Esophagus squamous epithelium (tissue), 5 donors: Measurements from ENCODE around the gene ARID5B. TPM values are rescaled to one million over a fixed set of nuclear protein-coding genes. Genes with fewer than 3 reads are reported as not detected.
A peak's percentile ranks its signal among the peaks of the same experiment; 100 is the strongest.
"Not testable (repeated sequence)": the region's sequence is repeated elsewhere in the genome, so short reads cannot be mapped to it uniquely, and the experiment has no call there.

Experiments used
- DNase-seq: peaks from one replicate; lab custom pipeline; 2025; lab: John Stamatoyannopoulos, UW
- H3K27ac ChIP-seq, 4 donors: fragments of 200-600 bp; sonication (generic); one replicate each; pipeline ENCODE4 v1.5.1; 2016 to 2019; ENCODE audit warnings: mild to moderate bottlenecking in 1 of 4
- H3K27me3 ChIP-seq, 4 donors: fragments of 200-600 bp; sonication (generic); 1 replicate in 3 of 4; 2 replicates in 1 of 4; pipeline versions ENCODE4 v1.5.1 to v1.6.0; 2017 to 2021; ENCODE audit warnings: antibody characterized with exemption in 1 of 4
- H3K36me3 ChIP-seq, 3 donors: fragments of 200-600 bp; sonication (generic); one replicate each; pipeline ENCODE4 v1.5.1; 2016 to 2019
- H3K4me1 ChIP-seq, 3 donors: fragments of 200-600 bp; sonication (generic); one replicate each; pipeline ENCODE4 v1.5.1; 2017 to 2019
- H3K4me3 ChIP-seq, 4 donors: fragments of 200-600 bp; sonication (generic); 1 replicate in 3 of 4; 2 replicates in 1 of 4; pipeline ENCODE4 v1.5.1; 2016 to 2019; ENCODE audit warnings: mild to moderate bottlenecking in 2 of 4, moderate library complexity in 1 of 4
- H3K9me3 ChIP-seq, 3 donors: fragments of 200-600 bp; sonication (generic); one replicate each; pipeline ENCODE4 v1.5.1; 2016 to 2019
- CTCF ChIP-seq, 6 experiments: fragments of 450-650 bp in 4 of 6; fragments of 200-600 bp in 2 of 6; sonication (generic) in 2 of 6; IDR thresholded peaks; one replicate each; pipeline ENCODE4 v1.5.1; 2016 to 2019; ENCODE audit warnings: antibody characterized with exemption in 6 of 6, mild to moderate bottlenecking in 4 of 6, moderate library complexity in 4 of 6
- POLR2A ChIP-seq, 4 donors: fragments of 450-650 bp; IDR thresholded peaks; one replicate each; pipeline ENCODE4 v1.6.1; 2017; ENCODE audit warnings: antibody characterized with exemption in 4 of 4, mild to moderate bottlenecking in 4 of 4, moderate library complexity in 3 of 4
- WGBS, 2 donors: methylation state at CpG; one replicate each; pipeline ENCODE4 v1.1.5; 2018; 5-methylcytosine and 5-hydroxymethylcytosine counted together
- intact Hi-C: fragments of 100-400 bp; cut with DNase I; formaldehyde crosslinking; loops from one replicate; pipeline ENCODE4 v1.15.0; 2022
- total RNA-seq, 4 donors: library from RNA; depleted of rRNA; stranded (reverse); fragments of >200 nt; gene quantifications; one replicate each; pipeline ENCODE4 v1.1.0, GENCODE V29; 2016
- donor health status: DM: yes; HTN: yes; CAD: no.

Gene ARID5B
- total RNA-seq, 4 donors from 2014 or later = 18.0 to 38.1 (median 30.2) TPM

GRCh38 chr10:61860964-61861758 lies 40.3 kb upstream of the ARID5B start:
- 84% methylated on average over 8 of the region's 8 CpGs for WGBS, 2 donors
- TF ChIP-seq POLR2A (IDR thresholded peaks at IDR 0.05) (no peak), CTCF (IDR thresholded peaks at IDR 0.05) (no peak)
- no peak for DNase-seq

GRCh38 chr10:61863981-61864380 lies 37.5 kb upstream of the ARID5B start:
- intact Hi-C loops = no loop called here
- Histone ChIP-seq H3K27me3 (no peaks in the 10 kb centered on the region), H3K36me3 (no peaks in the 10 kb centered on the region), H3K4me3 (no peak overlapping the region), H3K9me3 (no peaks in the 10 kb centered on the region), H3K4me1 (peaks cover 0 to 14% (median 0%) of the 10 kb centered on the region in 3 donors), H3K27ac (no peak overlapping the region)
- no peak for TF ChIP-seq POLR2A (IDR thresholded peaks at IDR 0.05)
- no peak for TF ChIP-seq CTCF (IDR thresholded peaks at IDR 0.05)
- DNase-seq = no peak
- WGBS, 2 donors = 83 to 88% methylated on average over 10 of the region's 10 CpGs

More at GRCh38 chr10:61860964-61861758, 40.3 kb upstream of the ARID5B start:
- intact Hi-C loops = no loop called here
- no peaks in the 10 kb centered on the region for H3K27me3 ChIP-seq
- H3K36me3 ChIP-seq = no peaks in the 10 kb centered on the region
- H3K9me3 ChIP-seq = no peaks in the 10 kb centered on the region
- no peak overlapping the region for H3K4me3 ChIP-seq
- H3K4me1 ChIP-seq = peaks cover 0 to 4% (median 0%) of the 10 kb centered on the region in 3 donors
- no peak overlapping the region for H3K27ac ChIP-seq

- peak overlapping the region in 2 of 4 donors; percentile 38 to 41 for H3K4me3 ChIP-seq
- no peaks in the 10 kb centered on the region for H3K9me3 ChIP-seq
- intact Hi-C loops = no loop called here
- H3K36me3 ChIP-seq = no peaks in the 10 kb centered on the region
- peak overlapping the region in 1 of 4 donors; percentile 39 for H3K27ac ChIP-seq
- TF ChIP-seq POLR2A (IDR thresholded peaks at IDR 0.05) (no peak), CTCF (IDR thresholded peaks at IDR 0.05) (no peak)
- H3K4me1 ChIP-seq = peaks cover 0 to 27% (median 4%) of the 10 kb centered on the region in 3 donors
- no peaks in the 10 kb centered on the region for H3K27me3 ChIP-seq
- DNase-seq = no peak
- WGBS, 2 donors = 62% methylated on average over 3 of the region's 3 CpGs
These were observed 34.7 kb upstream of the ARID5B start for GRCh38 chr10:61866700-61867368.

DNA sequence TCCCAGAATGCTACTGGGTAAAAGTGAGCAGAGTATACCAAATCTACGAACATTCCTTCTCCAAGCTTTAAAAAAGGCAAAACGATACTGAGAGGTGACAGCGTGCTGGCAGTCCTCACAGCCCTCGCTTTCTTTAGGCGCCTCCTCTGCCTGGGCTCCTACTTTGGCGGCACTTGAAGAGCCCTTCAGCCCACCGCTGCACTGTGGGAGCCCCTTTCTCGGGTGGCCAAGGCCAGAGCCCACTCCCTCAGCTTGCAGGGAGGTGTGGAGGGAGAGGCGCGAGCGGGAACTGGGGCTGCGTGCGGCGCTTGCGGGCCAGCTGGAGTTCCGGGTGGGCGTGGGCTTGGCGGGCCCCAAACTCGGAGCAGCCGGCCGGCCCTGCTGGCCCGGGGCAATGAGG lies 34.1 kb upstream of the ARID5B start:
- H3K9me3 ChIP-seq, DNase-seq, H3K27me3 ChIP-seq, H3K36me3 ChIP-seq, intact Hi-C loops: not testable (repeated sequence)
- Histone ChIP-seq H3K27ac (peak overlapping the region in 3 of 4 donors; percentile 26 to 42 (median 39)), H3K4me1 (peaks cover 0 to 27% (median 4%) of the 10 kb centered on the region in 3 donors), H3K4me3 (peak overlapping the region; percentile 17 to 41 (median 38))
- 64 to 76% methylated on average over 2 to 13 of the region's 22 CpGs for WGBS, 2 donors

DNA sequence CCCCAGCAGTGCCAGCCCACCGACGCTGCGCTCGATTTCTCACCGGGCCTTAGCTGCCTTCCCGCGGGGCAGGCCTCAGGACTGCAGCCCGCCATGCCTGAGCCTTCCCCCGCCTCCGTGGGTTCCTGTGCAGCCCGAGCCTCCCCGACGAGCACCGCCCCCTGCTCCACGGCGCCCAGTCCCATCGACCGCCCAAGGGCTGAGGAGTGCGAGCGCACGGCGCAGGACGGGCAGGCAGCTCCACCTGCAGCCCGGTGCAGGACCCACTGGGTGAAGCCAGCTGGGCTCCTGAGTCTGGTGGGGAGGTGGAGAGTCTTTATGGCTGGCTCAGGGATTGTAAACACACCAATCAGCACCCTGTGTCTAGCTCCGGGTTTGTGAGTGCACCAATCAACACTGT lies 33.7 kb upstream of the ARID5B start:
- TF ChIP-seq CTCF (IDR thresholded peaks at IDR 0.05) (peak in 1 of 6 experiments; percentile 13), POLR2A (IDR thresholded peaks at IDR 0.05) (peak in 1 of 4 donors; percentile 29)
- Histone ChIP-seq H3K27ac (peak overlapping the region in 3 of 4 donors; percentile 26 to 42 (median 39)), H3K4me3 (peak overlapping the region; percentile 17 to 41 (median 38)), H3K4me1 (peaks cover 0 to 27% (median 4%) of the 10 kb centered on the region in 3 donors)
- intact Hi-C loops, H3K27me3 ChIP-seq, H3K9me3 ChIP-seq, H3K36me3 ChIP-seq, DNase-seq: not testable (repeated sequence)
- WGBS, 2 donors = 50 to 60% methylated on average over 1 of the region's 25 CpGs
